Adrenal gland (tissue), 5 donors: ENCODE results near the gene MYO1E.

Experiments
- CTCF ChIP-seq, 6 experiments: fragments of 450-650 bp in 4 of 6; fragments of 200-600 bp in 2 of 6; sonication (generic) in 1 of 6; IDR thresholded peaks; 1 replicate in 5 of 6; 2 replicates in 1 of 6; pipeline versions ENCODE4 v1.5.1 to v1.8.0; 2016 to 2021; ENCODE audit warnings: antibody characterized with exemption in 6 of 6, mild to moderate bottlenecking in 2 of 6, moderate library complexity in 1 of 6
- POLR2A ChIP-seq, 2 donors: fragments of 450-650 bp; IDR thresholded peaks; one replicate each; pipeline ENCODE4 v1.6.1; 2017; ENCODE audit warnings: antibody characterized with exemption in 2 of 2, mild to moderate bottlenecking in 2 of 2, moderate library complexity in 1 of 2
- donor health status: DM: no; HTN: no; CAD: no.

GRCh38 chr15:59237119-59237855 lies 135.4 kb downstream of the MYO1E start:
- no peak for TF ChIP-seq CTCF (IDR thresholded peaks at IDR 0.05)
- TF ChIP-seq POLR2A (IDR thresholded peaks at IDR 0.05): no peak
